Activated naive CD4-positive, alpha-beta T cell treated with anti-CD3 and anti-CD28 coated beads for 36 hours (primary cell): Measurements from ENCODE around the gene RNF34. TPM values are rescaled to one million over a fixed set of nuclear protein-coding genes. Genes with fewer than 3 reads are reported as not detected.

Experiments
- CTCF ChIA-PET: fragments of 350-600 bp; sonication (Branson Sonifier 250); formaldehyde crosslinking; loops from one replicate; lab custom pipeline; 2021; ENCODE audit warnings: antibody characterized with exemption; lab: Charles Lee
- DNase-seq: peaks from one replicate; pipeline ENCODE4 v3.0.0-alpha.2; 2020
- H3K27ac Mint-ChIP-seq: one replicate; pipeline ENCODE4 v1.8.0; 2021; ENCODE audit warnings: mild to moderate bottlenecking, mixed read lengths
- H3K27me3 Mint-ChIP-seq: one replicate; pipeline ENCODE4 v1.8.0; 2021; ENCODE audit warnings: low read depth, mixed read lengths
- H3K36me3 Mint-ChIP-seq: one replicate; pipeline ENCODE4 v1.8.0; 2021; ENCODE audit warnings: low read depth, mixed read lengths
- H3K4me1 Mint-ChIP-seq: one replicate; pipeline ENCODE4 v1.8.0; 2021; ENCODE audit warnings: low read depth, mixed read lengths
- H3K4me3 Mint-ChIP-seq: one replicate; pipeline ENCODE4 v1.8.0; 2021; ENCODE audit warnings: mild to moderate bottlenecking, moderate library complexity, mixed read lengths
- H3K9me3 Mint-ChIP-seq: one replicate; pipeline ENCODE4 v1.8.0; 2021; ENCODE audit warnings: mixed read lengths
- intact Hi-C: fragments of 100-400 bp; cut with micrococcal nuclease; formaldehyde crosslinking; loops from one replicate; pipeline ENCODE4 v1.15.1; 2023
- total RNA-seq, 2 experiments: library from RNA; stranded (reverse); gene quantifications; one replicate each; pipeline ENCODE4 v1.2.3, GENCODE V29; 2021

Gene RNF34
- total RNA-seq, 2 experiments from 2014 or later, result 54.1 to 57.0 TPM

DNA sequence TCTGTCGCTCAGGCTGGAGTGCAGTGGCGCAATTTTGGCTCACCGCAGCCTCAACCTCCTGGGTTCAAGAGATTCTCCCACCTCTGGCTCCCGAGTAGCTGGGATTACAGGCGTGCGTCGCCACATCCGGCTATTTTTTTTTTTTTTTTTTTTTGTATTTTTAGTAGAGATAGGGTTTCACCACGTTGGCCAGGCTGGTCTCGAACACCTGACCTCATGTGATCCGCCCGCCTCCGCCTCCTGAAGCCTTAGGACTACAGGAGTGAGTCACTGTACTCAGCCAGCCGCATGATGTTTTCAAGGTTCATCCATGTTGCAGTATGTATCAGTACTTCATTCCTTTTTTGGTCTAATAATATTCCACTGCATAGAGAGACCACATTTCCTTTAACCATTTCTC, 2.4 kb upstream of the RNF34 start:
- Mint-ChIP-seq H3K27ac (no peak overlapping the region), H3K4me3 (no peak overlapping the region), H3K9me3 (no peaks in the 10 kb centered on the region), H3K36me3 (peaks cover 2% of the 10 kb centered on the region), H3K27me3 (no peaks in the 10 kb centered on the region), H3K4me1 (peaks cover 20% of the 10 kb centered on the region)
- intact Hi-C loops, result no loop called here
- CTCF ChIA-PET, result no interaction called here
- DNase-seq, result no peak

DNA sequence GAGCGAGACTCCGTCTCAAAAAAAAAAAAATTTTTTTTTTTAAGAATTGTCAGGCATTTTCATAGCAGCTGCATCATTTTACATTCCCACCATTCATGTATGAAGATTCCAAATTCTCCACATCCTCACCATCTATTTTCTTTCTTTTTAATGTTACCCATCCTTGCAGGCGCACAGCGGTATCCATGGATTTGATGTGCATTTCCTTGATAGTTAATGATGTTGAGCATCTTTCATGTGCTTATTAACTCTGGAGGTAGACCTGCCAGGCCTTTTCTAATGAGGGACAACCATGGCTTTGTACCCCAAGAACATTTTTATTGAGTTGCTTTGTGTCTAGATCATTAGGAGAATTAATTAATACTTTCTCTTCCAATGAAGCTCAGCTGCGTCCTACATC, 1.6 kb upstream of the RNF34 start:
- DNase-seq, result no peak
- Mint-ChIP-seq H3K27me3 (no peaks in the 10 kb centered on the region), H3K4me1 (peaks cover 25% of the 10 kb centered on the region), H3K9me3 (no peaks in the 10 kb centered on the region), H3K27ac (no peak overlapping the region), H3K36me3 (peaks cover 4% of the 10 kb centered on the region), H3K4me3 (no peak overlapping the region)
- CTCF ChIA-PET, result interaction anchor here (1.5 kb wide), 1 partner anchor 63 kb away, joined by 6 read pairs; no protein-coding TSS in a partner anchor
- intact Hi-C loops, result no loop called here

GRCh38 chr12:121400332-121401139, 618 bp downstream of the RNF34 start:
- H3K27ac Mint-ChIP-seq, result peak overlapping the region; percentile 93
- H3K27me3 Mint-ChIP-seq, result no peaks in the 10 kb centered on the region
- CTCF ChIA-PET, result interaction anchor here (0.5 to 2.8 kb wide), 7 partner anchors 17 to 103 kb away, joined by 3 to 17 read pairs (median 5); partner anchors contain the start of gene ANAPC5
- peaks cover 34% of the 10 kb centered on the region for H3K4me1 Mint-ChIP-seq
- intact Hi-C loops, result loop anchor here (1.0 to 5.0 kb wide), 8 partner anchors 48 to 488 kb away; partner anchors contain the start of genes ANAPC5, KDM2B, PSMD9 and RHOF
- peak; percentile 79 for DNase-seq
- H3K9me3 Mint-ChIP-seq, result no peaks in the 10 kb centered on the region
- H3K4me3 Mint-ChIP-seq, result peak overlapping the region; percentile 87
- peaks cover 16% of the 10 kb centered on the region for H3K36me3 Mint-ChIP-seq

DNA sequence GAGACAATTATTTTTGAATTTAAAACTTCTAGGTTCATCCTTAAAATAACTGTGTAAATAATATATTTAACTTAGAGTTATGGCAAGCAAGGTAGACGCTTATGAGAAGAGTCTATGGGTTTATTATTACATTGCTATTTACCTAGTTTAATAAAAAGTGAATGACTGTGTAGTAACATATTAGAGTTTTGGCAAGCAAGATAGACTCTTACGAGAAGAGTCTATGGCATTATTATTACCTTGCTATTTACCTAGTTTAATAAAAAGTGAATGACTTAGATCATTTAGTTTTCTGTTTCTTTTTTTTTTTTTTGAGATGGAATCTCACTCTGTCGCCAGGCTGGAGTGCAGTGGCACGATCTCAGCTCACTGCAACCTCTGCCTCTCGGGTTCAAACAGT, 3.8 kb downstream of the RNF34 start:
- no peak for DNase-seq

GRCh38 chr12:121404734-121405133, 4.8 kb downstream of the RNF34 start:
- peaks cover 23% of the 10 kb centered on the region for H3K36me3 Mint-ChIP-seq
- intact Hi-C loops, result loop anchor here (5.0 kb wide), 1 partner anchor 388 kb away; the partner anchor contains the start of gene RHOF

More for the DNA sequence above, 3.8 kb downstream of the RNF34 start:
- Mint-ChIP-seq H3K4me3 (no peak overlapping the region), H3K27me3 (no peaks in the 10 kb centered on the region), H3K36me3 (peaks cover 23% of the 10 kb centered on the region), H3K9me3 (no peaks in the 10 kb centered on the region), H3K4me1 (peaks cover 43% of the 10 kb centered on the region), H3K27ac (no peak overlapping the region)
- CTCF ChIA-PET, result no interaction called here
- intact Hi-C loops, result loop anchor here (5.0 kb wide), 1 partner anchor 389 kb away; the partner anchor contains the start of gene RHOF

GRCh38 chr12:121405211-121405610, 5.3 kb downstream of the RNF34 start:
- peaks cover 43% of the 10 kb centered on the region for H3K4me1 Mint-ChIP-seq
- H3K27me3 Mint-ChIP-seq, result no peaks in the 10 kb centered on the region
- H3K36me3 Mint-ChIP-seq, result peaks cover 25% of the 10 kb centered on the region
- no peaks in the 10 kb centered on the region for H3K9me3 Mint-ChIP-seq
- H3K4me3 Mint-ChIP-seq, result no peak overlapping the region
- no peak for DNase-seq
- CTCF ChIA-PET, result interaction anchor here (0.9 kb wide), 1 partner anchor 71 kb away, joined by 4 read pairs; no protein-coding TSS in a partner anchor
- intact Hi-C loops, result no loop called here
- H3K27ac Mint-ChIP-seq, result no peak overlapping the region

More at GRCh38 chr12:121404734-121405133, 4.8 kb downstream of the RNF34 start:
- H3K27me3 Mint-ChIP-seq, result no peaks in the 10 kb centered on the region
- H3K9me3 Mint-ChIP-seq, result no peaks in the 10 kb centered on the region
- DNase-seq, result no peak
- peaks cover 41% of the 10 kb centered on the region for H3K4me1 Mint-ChIP-seq
- H3K27ac Mint-ChIP-seq, result no peak overlapping the region
- CTCF ChIA-PET, result interaction anchor here (0.9 kb wide), 1 partner anchor 71 kb away, joined by 4 read pairs; no protein-coding TSS in a partner anchor
- H3K4me3 Mint-ChIP-seq, result no peak overlapping the region

DNA sequence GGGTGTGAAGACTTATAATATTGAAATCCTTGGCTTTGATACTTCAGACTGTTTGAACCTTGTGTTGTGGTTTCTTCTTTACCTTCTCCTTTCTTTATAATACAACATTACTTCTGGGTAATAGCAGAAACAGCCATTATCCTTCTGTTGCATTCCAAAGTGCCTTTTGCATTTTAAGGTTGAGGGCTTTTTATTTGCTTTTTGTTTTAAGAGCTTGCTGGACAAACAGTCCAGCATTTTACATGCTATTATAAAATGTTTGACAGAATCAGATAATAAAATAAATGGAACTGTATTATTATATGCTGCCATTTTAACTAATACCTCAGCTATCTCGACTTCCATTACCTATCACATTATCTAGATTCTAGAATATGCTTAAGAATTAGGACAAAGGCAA, 14.0 kb downstream of the RNF34 start:
- Mint-ChIP-seq H3K4me3 (no peak overlapping the region), H3K27ac (no peak overlapping the region), H3K27me3 (no peaks in the 10 kb centered on the region), H3K9me3 (no peaks in the 10 kb centered on the region), H3K4me1 (peaks cover 18% of the 10 kb centered on the region), H3K36me3 (peaks cover 26% of the 10 kb centered on the region)
- DNase-seq, result no peak
- CTCF ChIA-PET, result interaction anchor here (0.6 to 1.4 kb wide), 3 partner anchors 10 to 186 kb away, joined by 3 to 4 read pairs (median 3); no protein-coding TSS in a partner anchor
- intact Hi-C loops, result no loop called here

GRCh38 chr12:121417847-121418246, 17.9 kb downstream of the RNF34 start:
- CTCF ChIA-PET, result interaction anchor here (1.2 kb wide), 1 partner anchor 25 kb away, joined by 7 read pairs; no protein-coding TSS in a partner anchor
- intact Hi-C loops, result no loop called here
- Mint-ChIP-seq H3K4me1 (peaks cover 14% of the 10 kb centered on the region), H3K36me3 (peaks cover 38% of the 10 kb centered on the region), H3K27ac (no peak overlapping the region), H3K9me3 (no peaks in the 10 kb centered on the region), H3K4me3 (no peak overlapping the region), H3K27me3 (no peaks in the 10 kb centered on the region)
- no peak for DNase-seq

DNA sequence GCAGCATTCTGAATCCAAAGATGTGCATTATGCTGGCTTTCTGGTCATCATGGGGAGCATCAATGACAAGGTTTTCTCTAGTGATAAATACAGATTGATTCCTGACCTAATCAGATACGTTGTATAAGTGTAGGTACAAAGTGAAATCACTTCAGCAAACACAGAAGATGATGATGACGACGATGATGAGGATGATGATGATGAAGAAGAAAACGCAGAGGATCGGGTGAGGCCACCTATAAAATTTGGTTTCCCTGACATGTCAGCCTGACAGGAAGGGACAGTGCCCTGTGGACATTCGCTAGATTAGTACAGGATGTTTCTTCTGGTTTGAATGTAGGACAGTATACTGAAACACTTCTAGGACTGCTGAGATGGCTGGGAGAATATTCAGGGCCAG, 20.2 kb downstream of the RNF34 start:
- Mint-ChIP-seq H3K27me3 (no peaks in the 10 kb centered on the region), H3K36me3 (peaks cover 44% of the 10 kb centered on the region), H3K4me3 (no peak overlapping the region), H3K27ac (no peak overlapping the region), H3K9me3 (no peaks in the 10 kb centered on the region), H3K4me1 (peaks cover 11% of the 10 kb centered on the region)
- intact Hi-C loops, result no loop called here
- CTCF ChIA-PET, result interaction anchor here (1.6 kb wide), 1 partner anchor 21 kb away, joined by 9 read pairs; no protein-coding TSS in a partner anchor
- no peak for DNase-seq

GRCh38 chr12:121423253-121423652, 23.3 kb downstream of the RNF34 start:
- intact Hi-C loops, result no loop called here
- no peak overlapping the region for H3K4me3 Mint-ChIP-seq
- H3K27me3 Mint-ChIP-seq, result no peaks in the 10 kb centered on the region
- no peak for DNase-seq
- H3K4me1 Mint-ChIP-seq, result no peaks in the 10 kb centered on the region
- no peaks in the 10 kb centered on the region for H3K9me3 Mint-ChIP-seq
- H3K36me3 Mint-ChIP-seq, result peaks cover 40% of the 10 kb centered on the region
- no peak overlapping the region for H3K27ac Mint-ChIP-seq
- CTCF ChIA-PET, result interaction anchor here (1.1 to 2.5 kb wide), 5 partner anchors 9 to 88 kb away, joined by 3 to 18 read pairs (median 4); no protein-coding TSS in a partner anchor

DNA sequence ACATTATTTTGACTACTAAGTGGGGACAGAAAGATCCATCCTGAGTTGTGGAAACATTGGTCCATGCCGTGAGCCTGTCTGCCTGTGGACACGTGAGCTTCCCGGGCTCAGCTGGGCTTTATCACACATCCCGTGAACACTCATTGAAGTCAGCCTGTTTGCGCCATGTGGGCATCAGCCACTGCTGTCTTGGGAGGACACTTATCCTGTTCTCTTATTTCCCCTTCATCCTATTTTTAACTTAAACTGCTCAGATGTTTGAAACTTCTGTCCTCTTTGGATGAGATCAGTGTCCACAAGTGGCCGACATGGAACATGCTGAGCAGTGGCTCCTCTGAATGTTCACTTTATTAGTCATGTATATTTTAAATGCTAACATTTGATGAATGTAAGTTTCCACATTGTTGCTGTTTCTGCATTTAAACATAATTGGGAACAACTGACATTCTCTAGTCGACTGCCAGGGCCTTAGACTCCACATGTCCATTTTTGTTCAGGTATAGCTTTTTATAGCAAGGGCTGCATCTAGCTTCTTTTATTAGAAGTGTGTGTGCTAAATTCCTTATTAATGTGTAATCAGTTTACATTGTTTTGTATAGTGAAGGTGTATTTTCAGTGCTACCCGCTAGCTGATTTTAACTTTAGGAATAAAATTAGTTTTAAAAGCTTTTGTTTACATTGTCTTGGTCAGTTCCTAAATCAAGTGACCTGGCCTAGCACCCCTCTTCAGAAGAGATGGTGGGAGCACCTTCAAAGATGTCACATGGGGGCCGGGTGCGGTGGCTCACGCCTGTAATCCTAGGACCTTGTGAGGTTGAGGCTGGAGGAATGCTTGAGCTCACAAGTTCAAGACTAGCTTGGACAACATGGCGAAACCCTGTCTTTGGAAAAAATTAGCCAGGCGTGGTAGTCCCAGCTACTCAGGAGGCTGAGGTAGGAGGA, 24.0 kb downstream of the RNF34 start:
- H3K4me1 Mint-ChIP-seq, result no peaks in the 10 kb centered on the region
- no peaks in the 10 kb centered on the region for H3K27me3 Mint-ChIP-seq
- intact Hi-C loops, result no loop called here
- DNase-seq, result no peak
- peaks cover 45% of the 10 kb centered on the region for H3K36me3 Mint-ChIP-seq
- CTCF ChIA-PET, result interaction anchor here (1.1 to 2.5 kb wide), 4 partner anchors 9 to 89 kb away, joined by 3 to 18 read pairs (median 10); no protein-coding TSS in a partner anchor
- H3K27ac Mint-ChIP-seq, result no peak overlapping the region
- H3K9me3 Mint-ChIP-seq, result no peaks in the 10 kb centered on the region
- no peak overlapping the region for H3K4me3 Mint-ChIP-seq
